DMS 273 (cell line): ENCODE data around the gene CRIP2.

Experiments used
- DNase-seq: peaks from one replicate; lab custom pipeline; 2025; ENCODE audit not compliant: unreplicated experiment; lab: John Stamatoyannopoulos, UW

CRIP2 gene

DNA sequence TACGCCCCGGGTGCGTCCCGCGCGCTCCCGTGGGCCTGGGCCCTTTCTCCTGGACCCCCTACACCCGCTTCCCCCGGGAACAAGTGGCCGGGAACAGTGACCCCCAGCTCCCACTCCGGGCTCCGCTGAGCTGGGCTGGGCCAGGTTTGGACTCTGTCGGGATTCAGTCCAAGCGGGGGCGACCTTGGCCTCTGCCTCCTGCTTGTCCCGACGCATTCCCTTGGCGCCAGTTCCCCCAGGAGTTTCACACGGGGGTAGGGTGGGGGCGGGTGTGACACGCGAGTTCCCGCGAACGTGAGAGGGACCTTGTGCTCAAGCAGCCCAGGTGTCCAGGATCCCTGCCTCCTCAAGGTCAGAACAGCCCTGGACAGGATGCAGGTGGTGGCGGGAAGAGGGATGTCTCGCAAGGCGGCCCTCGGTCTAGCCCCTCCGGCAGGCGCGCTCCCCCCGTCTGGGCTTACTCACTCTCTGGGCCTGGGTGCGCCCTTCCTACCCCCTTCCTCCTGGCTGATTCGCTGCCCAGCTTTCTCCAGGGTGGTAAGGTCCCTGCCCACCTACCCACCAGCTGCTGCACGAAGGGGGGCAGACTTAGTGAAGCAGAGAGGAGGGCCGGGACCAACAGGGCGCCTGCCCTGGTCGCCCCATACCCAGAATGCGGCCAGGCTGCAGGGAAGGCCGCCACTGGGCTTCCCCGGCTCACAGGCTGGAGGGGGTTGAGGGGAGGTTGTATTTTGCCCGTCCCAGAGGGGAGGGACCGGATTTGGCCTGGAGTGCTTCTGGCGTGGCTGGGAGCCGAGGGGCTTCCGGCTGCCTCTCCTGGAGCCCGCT lies 862 bp downstream of the CRIP2 start:
- no peak for DNase-seq

DNA sequence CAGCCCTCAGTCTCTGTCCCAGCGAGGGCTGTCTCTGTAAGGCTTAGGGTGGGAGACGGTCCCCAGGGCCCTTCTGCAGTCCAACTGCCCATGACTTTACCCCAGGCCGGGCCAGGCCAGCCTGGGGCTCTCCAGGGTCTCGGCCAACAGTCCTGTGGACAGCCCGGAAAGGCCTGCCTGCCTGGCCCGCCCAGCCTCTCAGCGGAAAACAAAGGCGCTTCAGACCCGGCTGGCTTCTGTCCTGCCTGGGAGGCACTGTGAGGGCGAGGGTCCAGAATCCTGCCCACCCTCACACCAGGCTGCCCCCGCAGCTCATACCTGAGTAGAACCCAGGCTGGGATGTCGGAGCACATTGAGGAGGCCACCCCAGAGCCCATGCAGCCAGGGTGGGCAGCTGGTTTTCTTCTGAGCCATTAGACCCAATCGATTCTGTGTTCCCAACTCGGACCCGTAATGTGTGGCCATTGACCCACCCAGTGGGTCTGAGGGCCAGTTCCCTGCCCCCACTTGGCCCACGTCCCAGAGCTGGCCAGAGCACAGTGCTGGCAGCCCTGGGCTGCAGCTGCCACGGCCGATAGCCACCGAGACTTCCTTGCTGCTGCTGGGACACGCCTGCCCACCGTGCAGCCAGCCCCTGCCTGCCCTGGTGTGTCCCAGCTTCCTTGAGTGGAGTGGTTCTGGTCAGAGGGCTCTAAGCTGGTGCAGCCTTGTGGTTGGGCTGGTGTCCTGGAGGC lies 1.6 kb downstream of the CRIP2 start:
- DNase-seq, result no peak

DNA sequence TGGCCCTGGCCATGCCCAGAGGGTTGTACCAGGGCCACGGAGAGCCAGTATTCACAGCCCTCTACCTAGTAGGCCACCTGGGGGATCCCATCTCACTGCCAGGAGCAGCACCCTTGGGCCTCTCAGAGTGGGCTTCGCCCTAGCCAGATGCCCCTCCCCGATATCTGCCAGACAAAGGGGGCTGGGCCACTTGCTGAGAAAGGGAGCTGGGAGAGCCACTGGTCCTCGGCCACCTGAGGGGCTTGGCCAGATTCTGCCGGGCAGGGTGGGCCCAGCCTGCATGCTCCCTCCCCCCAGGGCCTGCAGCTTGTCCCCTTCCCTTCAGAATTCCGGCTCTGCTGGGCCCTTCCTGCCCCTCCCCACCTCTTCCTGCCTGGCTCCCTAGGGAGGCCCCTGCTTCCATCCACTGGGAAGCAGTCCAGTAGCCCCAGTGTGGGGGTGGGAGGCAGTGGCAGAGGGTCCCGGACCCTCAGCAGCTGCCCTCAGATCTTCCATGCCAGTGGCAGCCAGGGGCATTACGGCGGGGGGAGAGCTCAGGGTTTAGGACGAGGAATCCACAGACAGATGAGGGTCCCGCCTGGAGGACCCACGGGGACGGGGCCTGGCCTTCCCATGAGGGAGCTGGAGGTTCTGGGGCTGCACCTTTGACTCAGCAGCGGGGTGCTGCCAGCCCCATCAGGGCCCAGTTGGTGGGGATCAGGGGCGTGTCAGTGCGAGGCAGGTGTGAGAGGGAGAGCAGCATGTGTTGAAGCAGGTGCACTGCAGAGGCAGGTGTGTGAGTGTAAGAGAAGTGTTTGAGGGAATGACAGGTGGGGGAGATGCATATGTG lies 2.4 kb downstream of the CRIP2 start:
- DNase-seq, result no peak

DNA sequence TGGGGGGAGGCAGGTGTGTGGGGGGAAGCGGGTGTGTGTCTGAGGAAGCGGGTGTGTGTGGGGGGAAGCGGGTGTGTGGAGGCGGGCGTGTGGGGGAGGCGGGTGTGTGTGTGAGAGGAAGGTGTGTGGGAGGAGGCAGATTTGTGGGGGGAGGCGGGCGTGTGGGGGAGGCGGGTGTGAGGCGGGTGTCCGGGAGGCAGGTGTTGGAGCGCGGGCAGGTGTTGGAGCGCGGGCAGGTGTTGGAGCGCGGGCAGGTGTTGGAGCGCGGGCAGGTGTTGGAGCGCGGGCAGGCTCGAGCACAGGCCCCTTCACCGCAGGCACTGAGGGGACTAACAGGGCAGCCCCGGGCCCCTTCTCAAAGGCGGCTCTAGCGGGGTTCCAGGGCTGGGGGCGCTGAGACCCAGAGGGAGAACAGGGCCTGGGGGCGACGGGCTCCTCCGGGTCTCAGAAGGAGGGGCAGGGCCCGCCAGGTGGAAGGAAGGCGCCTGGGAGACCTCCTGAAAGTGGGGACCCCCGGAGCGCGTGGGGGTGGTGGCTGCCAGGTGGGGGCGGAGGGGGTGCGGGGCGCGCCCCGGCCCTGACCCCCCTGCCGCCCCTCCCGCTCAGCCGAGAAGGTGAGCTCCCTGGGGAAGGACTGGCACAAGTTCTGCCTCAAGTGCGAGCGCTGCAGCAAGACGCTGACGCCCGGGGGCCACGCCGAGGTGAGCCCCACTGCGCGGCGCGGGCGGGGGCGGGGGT lies 3.2 kb downstream of the CRIP2 start:
- no peak for DNase-seq

DNA sequence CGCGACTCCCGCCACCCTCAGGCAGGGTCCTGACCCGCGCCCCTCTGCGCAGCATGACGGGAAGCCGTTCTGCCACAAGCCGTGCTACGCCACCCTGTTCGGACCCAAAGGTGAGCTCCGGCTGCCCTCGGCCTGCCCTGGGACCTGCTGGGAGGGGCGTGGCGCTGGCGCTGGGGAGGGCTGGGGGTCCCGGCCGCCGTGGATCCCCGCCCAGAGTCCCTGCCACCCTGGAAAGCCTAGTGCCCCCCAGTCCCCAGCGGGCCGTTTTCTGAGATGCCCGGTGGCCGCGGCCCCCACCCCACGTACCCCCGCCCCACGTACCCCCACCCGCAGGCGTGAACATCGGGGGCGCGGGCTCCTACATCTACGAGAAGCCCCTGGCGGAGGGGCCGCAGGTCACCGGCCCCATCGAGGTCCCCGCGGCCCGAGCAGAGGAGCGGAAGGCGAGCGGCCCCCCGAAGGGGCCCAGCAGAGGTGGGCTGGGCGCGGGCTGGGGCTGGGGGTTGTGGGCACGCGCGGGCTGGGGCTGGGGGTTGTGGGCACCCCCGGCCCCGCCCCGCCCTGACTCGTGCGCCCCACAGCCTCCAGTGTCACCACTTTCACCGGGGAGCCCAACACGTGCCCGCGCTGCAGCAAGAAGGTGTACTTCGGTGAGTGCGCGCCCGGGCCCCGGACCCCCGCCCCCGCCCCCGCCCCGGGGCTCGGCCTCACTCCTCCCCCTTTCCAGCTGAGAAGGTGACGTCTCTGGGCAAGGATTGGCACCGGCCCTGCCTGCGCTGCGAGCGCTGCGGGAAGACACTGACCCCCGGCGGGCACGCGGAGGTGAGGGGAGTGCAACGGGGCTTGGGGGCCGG lies 4.0 kb downstream of the CRIP2 start:
- no peak for DNase-seq

DNA sequence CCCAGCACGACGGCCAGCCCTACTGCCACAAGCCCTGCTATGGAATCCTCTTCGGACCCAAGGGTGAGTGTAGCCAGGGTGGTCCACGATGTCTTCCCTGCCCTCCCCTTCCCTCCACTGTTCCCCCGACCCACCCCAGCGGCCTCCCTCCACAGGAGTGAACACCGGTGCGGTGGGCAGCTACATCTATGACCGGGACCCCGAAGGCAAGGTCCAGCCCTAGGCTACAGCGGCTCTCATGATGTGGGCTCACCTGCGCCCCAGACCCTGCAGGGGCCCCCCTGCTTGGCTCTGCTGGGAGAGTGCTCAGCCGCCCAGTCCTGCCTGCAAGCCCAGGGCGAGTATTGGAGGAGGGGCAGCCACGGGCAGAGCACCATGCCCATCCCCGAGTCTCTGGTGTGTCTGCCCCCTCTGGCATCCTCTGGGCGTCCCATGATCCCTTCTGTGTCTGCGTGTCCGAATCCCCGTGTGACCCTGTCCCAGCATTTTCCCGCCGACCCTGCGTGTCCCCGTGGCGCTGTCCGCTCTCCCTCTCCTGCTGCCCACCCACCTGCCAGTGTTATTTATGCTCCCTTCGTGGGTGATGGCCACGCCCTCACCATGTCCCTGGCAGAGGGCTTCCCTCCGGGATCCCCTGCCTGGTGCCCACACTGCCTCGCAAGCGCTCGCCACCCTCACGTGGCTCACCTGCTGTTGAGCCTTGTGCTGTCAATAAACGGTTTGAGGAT lies 5.0 kb downstream of the CRIP2 start:
- peak; percentile 46 for DNase-seq

DNA sequence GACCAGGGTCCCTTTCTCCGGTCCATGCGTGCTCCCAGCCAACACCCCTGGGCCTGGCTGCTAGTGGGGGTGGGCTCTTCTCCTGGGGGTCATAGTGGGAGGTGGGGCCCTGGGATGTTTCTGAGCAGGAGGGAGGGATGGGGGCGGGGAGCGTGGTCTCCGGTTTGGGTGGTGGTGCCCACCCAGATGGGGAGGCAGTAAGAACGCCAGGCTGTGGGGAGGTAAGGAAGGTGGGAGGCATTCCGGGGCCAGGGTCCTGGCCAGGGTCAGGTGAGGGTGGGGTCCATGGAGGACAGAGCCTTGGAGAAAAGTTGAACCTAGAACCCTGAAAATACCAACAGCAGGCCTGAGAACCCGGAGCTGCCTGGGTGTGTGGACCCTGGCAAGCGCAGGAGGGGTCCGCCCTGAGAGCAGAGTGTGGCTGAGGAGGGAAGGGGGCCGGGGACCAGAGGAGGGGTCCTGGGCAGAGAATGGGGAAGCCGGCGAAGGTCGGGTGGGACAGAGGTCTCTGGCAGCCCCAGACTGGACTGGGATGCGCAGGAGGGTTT lies 5.7 kb downstream of the CRIP2 start:
- no peak for DNase-seq

DNA sequence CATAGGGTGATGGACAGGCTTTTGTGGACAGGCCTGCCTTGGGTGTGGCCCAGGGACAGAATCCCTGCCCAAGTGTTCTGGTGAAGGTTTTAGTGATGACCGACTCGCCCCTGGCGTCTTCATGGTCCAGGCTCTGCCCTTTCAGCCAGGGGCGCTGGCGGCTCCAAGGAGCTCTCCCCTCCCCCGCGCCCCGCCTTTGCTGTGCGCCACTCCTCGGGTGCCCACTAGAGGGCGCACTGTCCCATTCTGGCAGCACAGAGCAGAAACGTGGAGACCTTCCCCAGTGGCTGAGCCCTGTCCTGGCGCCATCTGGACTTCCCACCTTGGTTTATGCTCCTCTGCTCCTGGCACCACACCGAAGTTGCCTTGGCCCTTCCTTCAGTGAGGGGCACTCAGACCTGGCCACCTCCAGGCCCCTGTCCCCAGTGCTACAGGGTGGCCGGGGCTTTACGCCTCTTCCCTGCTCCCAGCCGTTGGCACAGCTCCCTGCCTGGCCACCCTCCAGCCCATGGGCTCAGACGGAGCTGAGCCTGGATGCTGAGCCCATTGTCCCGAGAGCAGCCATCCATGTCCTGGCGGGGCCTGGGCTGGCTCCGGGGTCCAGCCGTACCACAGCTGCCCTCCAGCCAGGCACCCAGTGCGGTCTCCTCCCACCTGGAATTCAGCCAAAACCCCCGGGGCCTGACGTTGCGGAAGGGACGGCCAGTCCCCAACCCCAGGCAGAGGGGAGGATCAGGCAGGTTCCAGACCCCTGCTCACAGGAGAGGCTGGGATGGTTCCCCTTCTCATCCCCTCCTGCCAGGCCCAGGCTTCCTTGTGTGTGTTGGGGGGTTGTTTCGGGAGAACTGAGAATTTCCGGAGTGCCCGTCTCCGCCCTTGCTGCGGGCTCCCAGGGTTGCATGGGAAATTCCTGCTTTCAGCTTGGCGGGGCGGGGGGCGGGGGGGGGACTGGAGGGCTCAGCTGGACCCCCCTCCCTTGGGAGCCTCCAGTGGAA lies 6.5 kb downstream of the CRIP2 start:
- peak; percentile 94 for DNase-seq

DNA sequence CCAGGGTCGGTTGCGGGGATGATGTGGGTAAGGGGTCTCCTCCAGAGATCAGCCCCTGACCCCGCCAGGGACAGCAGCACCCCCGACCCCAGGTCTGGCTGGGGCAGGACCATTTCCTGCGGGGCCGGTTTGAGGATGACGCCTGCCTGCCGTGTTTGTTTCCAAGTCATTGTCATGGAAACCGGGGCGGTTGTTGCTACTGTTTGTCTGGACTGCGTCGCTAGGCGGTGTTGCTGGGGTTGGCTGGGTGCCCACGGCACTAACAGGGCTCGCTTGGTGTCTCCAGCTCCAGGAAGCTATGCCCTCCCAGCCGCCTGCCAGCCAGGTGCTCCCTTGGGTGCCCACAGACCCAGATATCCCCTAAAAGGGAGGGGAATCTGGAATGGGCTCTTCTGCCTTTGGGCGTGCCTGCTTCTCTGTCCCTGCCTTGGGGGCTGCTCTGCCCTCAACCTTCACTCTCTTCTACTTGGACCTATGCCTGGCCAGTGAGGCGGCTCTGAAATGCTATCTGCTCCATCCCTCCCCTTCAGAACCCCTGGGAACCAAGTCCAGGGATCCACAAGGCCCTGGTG lies 7.4 kb downstream of the CRIP2 start:
- DNase-seq, result peak; percentile 95

DNA sequence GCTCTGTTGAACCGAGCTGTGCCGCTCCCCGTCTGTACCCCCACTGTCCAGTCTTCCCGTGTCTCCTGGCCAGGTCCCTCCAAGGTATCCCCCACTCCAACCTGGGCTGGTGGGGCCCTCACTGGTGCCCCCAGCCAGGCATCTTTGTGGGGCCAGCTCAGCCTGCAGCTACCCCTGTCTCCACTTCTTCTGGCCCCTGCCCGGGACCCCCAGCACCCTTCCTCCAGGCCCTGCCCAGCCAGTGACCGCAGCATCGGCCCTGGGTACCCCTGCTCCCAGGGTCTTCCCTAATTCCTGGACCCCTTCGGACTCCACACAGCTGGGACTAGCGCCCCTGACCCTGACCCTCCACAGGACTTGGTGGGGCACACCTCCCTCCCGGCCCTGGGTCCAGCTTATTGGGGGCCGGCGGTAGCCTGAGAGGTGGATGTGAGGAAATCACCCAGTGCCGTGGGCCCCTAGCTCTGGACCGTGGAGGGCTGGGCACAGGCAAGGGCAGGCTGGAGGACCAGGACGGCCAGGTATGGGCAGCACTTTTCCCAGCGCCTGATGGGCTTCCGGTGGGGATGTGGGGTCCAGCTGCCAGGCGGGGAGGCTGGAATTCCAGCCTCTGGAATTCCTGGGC lies 8.0 kb downstream of the CRIP2 start:
- no peak for DNase-seq

DNA sequence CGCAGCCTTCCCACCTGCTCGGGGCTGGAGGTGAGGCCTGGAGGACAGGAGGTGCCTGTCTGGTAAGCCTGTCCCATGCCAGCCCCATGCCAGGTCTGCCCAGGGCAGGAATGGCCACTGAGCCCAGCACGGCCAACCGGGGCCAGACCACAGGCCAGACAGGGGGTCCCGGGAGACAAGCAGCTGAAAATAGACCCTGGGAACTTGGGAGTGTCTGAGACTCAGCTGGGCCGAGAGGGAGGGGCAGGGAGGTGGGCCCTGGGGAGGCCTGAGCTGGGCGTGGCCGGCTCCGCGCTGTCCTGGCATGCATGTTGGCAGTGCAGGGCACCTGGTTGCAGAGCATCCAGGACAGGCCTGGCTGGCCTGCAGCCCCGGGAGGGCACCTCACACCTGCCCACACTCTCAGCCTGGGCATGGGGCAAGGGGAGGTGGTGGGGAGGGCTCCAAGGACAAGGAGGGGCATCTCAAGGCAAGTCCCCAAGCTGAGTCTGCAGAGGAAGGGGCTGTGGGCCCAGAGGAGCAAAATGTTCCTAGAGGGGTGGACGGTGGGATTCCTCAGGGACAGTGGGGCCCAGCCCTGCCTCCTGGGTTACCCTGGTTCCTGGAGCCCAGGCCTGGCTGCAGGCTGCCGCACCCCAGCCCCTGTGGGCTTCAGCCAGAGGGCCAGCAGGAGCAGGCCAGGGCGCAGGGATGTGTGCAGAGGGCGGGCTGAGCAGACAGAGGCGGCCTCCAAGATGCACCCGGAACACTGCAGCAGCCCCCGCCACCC lies 8.9 kb downstream of the CRIP2 start:
- no peak for DNase-seq

DNA sequence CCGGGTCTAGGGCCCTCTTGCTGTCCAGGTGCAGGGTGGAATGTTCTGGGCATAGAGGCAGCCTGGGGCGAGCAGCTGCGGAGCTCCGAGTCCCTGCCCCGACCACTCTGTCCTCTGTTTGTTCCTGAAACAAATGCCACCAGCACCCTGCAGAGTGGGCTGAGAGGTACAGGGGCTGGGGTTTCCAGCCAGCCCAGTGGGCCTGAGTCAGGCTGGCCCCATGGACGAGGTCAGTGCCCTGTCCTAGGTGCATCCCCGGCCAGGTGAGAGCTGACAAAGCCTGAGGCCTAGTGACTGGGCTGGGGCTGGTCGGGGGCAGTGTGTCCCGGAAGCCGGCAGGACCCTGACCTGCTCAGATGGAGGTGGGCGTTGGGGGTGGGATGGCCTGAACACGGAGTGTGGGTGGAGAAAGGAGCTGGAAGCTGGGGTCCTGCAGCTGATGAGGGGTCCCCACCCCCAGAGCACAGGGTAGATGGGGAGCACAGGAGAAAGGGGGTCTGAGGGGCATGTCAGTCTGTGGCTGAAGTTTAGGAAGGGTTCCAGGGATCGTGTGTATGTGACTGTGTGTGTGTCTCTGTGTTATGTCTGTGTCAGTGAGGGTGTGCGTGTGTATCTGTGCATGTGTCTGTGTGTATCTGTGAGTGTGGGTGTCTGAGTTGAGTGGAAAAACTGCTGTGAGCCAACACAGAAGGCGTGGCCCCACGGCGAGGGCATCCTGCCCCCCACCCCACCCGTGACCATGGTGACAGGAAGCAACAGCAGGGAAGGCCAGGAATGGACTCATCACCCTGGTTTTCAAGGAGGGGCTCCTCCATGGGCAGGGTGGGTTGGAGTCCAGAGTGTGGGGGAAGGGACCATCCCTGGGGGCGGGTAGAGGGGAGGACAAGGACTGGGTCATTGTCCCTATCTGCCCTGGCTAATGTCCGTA lies 9.7 kb downstream of the CRIP2 start:
- no peak for DNase-seq

DNA sequence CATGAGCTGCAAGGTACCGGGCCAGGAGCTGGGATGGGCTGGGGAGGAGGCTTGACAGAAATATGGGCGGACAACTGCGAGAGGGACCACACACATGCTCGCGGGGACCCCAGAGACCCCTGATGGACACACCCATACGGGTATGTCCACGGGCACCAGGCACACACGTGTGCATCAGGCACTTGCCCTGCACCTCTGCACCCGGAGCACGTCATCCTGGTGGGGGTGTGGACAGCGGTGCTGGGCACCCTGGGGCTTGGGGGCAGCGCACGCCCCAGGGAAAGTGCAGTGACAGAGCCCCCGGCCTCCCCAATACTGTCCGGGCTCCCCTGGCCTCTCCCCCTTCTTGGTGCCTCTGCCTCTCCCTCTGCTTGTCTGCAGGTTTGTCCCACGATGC lies 10.4 kb downstream of the CRIP2 start:
- DNase-seq, result no peak

DNA sequence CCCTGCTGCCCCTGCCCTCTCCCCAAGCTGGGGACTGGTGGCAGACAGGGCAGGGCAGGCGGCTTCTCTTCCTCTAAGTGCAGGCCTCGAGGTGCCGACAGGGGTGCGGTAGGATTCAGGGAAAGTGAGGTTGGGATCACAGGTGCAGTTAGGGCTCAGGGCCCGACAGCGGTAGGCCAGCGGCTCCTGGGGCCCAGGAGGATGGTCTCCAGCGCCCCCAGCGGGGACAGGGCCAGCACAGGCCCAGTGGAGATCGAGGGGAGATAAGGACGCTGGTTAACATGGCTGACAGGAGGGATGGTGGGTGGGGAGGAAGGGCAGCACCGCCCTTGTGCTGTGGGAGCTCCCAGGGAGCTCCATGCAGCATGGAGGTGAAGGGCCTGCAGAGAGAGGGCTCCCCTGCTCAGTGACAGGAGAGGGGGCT lies 11.1 kb downstream of the CRIP2 start:
- DNase-seq, result peak; percentile 78
